Trophoblast cell (in vitro differentiated cells and primary cell): ENCODE results near the gene FRMD5.
A peak's percentile ranks its signal among the peaks of the same experiment; 100 is the strongest.

Experiments
- DNase-seq, 2 donors: peaks; one replicate each; pipeline ENCODE4 v3.0.0-alpha.2; 2016
- H2AFZ ChIP-seq: 2 replicates; pipeline ENCODE4 v1.6.1; 2013; ENCODE audit warnings: low read length, moderate library complexity, mild to moderate bottlenecking; ENCODE audit not compliant: insufficient read depth, poor library complexity
- H2AK5ac ChIP-seq: 2 replicates; pipeline ENCODE4 v1.6.1; 2013; ENCODE audit warnings: mild to moderate bottlenecking, low read length
- H2BK120ac ChIP-seq: 2 replicates; pipeline ENCODE4 v1.6.1; 2013; ENCODE audit warnings: low read length, mild to moderate bottlenecking, moderate library complexity; ENCODE audit not compliant: insufficient read depth, poor library complexity
- H2BK12ac ChIP-seq: 2 replicates; pipeline ENCODE4 v1.6.1; 2013; ENCODE audit warnings: mild to moderate bottlenecking, low read length, moderate library complexity
- H2BK5ac ChIP-seq: 2 replicates; pipeline ENCODE4 v1.6.1; 2013; ENCODE audit warnings: low read length, low read depth, moderate library complexity, mild to moderate bottlenecking; ENCODE audit not compliant: poor library complexity
- H3K14ac ChIP-seq: 2 replicates; pipeline ENCODE4 v1.6.1; 2013; ENCODE audit warnings: mild to moderate bottlenecking, low read length
- H3K18ac ChIP-seq: 2 replicates; pipeline ENCODE4 v1.6.1; 2013; ENCODE audit warnings: mild to moderate bottlenecking, low read length
- H3K23ac ChIP-seq: 2 replicates; pipeline ENCODE4 v1.6.1; 2013; ENCODE audit warnings: low read length
- H3K27ac ChIP-seq: 2 replicates; pipeline ENCODE4 v1.5.1; 2013; ENCODE audit warnings: low read depth, mild to moderate bottlenecking, inconsistent platforms, low read length, moderate library complexity
- H3K27me3 ChIP-seq: 2 replicates; pipeline ENCODE4 v1.6.1; 2013; ENCODE audit warnings: inconsistent platforms, mild to moderate bottlenecking, low read length, moderate library complexity; ENCODE audit not compliant: insufficient read depth
- H3K36me3 ChIP-seq, 2 experiments: 1 replicate in 1 of 2; 2 replicates in 1 of 2; pipeline ENCODE4 v1.6.1; 2013; ENCODE audit warnings: low read length in 2 of 2, mild to moderate bottlenecking in 2 of 2, moderate library complexity in 1 of 2; ENCODE audit not compliant: insufficient read depth in 2 of 2, control insufficient read depth in 1 of 2
- H3K4ac ChIP-seq: 2 replicates; pipeline ENCODE4 v1.6.1; 2013; ENCODE audit warnings: low read depth, mild to moderate bottlenecking, low read length, moderate library complexity
- H3K4me1 ChIP-seq, 2 experiments: 1 replicate in 1 of 2; 2 replicates in 1 of 2; pipeline ENCODE4 v1.6.1; 2013; ENCODE audit warnings: low read length in 2 of 2, mild to moderate bottlenecking in 2 of 2, moderate library complexity in 1 of 2; ENCODE audit not compliant: insufficient read depth in 2 of 2, control insufficient read depth in 1 of 2
- H3K4me2 ChIP-seq: 2 replicates; pipeline ENCODE4 v1.6.1; 2013; ENCODE audit warnings: inconsistent platforms, mild to moderate bottlenecking, low read length, moderate library complexity
- H3K4me3 ChIP-seq: 2 replicates; pipeline ENCODE4 v1.5.1; 2013; ENCODE audit warnings: mild to moderate bottlenecking, low read depth, low read length, inconsistent platforms
- H3K79me1 ChIP-seq: one replicate; pipeline ENCODE4 v1.6.1; 2013; ENCODE audit warnings: low read length
- H3K79me2 ChIP-seq: 2 replicates; pipeline ENCODE4 v1.6.1; 2013; ENCODE audit warnings: low read length, mild to moderate bottlenecking; ENCODE audit not compliant: control insufficient read depth, insufficient read depth, poor library complexity
- H3K9ac ChIP-seq: 2 replicates; pipeline ENCODE4 v1.6.1; 2013; ENCODE audit warnings: mild to moderate bottlenecking, low read length
- H3K9me3 ChIP-seq: 2 replicates; pipeline ENCODE4 v1.6.1; 2013; ENCODE audit warnings: low read depth, mild to moderate bottlenecking, control low read depth, inconsistent platforms, low read length; ENCODE audit not compliant: insufficient read depth
- H4K12ac ChIP-seq: 2 replicates; pipeline ENCODE4 v1.6.1; 2013; ENCODE audit warnings: low read depth, mild to moderate bottlenecking, low read length, moderate library complexity
- H4K8ac ChIP-seq: 2 replicates; pipeline ENCODE4 v1.6.1; 2013; ENCODE audit warnings: low read depth, mild to moderate bottlenecking, low read length, moderate library complexity
- H4K91ac ChIP-seq: one replicate; pipeline ENCODE4 v1.6.1; 2013; ENCODE audit warnings: low read depth, mild to moderate bottlenecking, low read length, moderate library complexity
- WGBS: extraction: QIAGEN DNeasy Blood & Tissue Kit; methylation state at CpG from one replicate; pipeline ENCODE4 v1.1.7; 2013; ENCODE audit warnings: missing lambda C conversion rate; ENCODE audit not compliant: insufficient read length, insufficient coverage; ENCODE audit errors: extremely low coverage; 5-methylcytosine and 5-hydroxymethylcytosine counted together

Gene FRMD5

DNA sequence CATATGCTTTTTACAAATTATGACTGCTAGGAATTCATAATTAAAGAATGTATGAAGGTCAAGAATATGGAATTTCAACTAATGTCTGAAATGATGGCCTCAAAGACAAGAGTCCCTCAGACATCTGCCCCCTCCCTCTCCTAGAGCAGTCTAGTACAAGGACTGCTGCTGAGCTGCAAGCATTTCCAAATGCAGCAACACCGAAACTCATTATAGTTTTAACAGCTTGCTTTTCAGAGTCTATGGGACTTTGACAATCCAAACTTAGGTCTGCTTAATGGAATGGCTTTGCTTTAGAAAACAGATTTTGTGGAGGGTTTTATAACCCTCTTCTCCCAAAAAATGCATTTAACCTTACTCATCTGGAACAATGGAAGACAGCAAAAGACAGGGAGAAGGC lies 252.9 kb downstream of the FRMD5 start:
- H4K8ac ChIP-seq: no peak overlapping the region
- H3K4ac ChIP-seq: no peak overlapping the region
- no peak overlapping the region for H3K4me3 ChIP-seq
- H2AFZ ChIP-seq: no peak overlapping the region
- WGBS: no CpG with 5 or more reads among the region's 1 CpG
- no peak overlapping the region for H2BK12ac ChIP-seq
- H3K23ac ChIP-seq: no peak overlapping the region
- H2AK5ac ChIP-seq: no peak overlapping the region
- no peak overlapping the region for H3K4me2 ChIP-seq
- H3K27ac ChIP-seq: no peak overlapping the region
- H3K9ac ChIP-seq: no peak overlapping the region
- no peaks in the 10 kb centered on the region for H3K79me2 ChIP-seq
- no peak overlapping the region for H4K12ac ChIP-seq
- no peak for DNase-seq
- H2BK5ac ChIP-seq: no peak overlapping the region
- H3K4me1 ChIP-seq: no peaks in the 10 kb centered on the region
- no peak overlapping the region for H3K14ac ChIP-seq
- H4K91ac ChIP-seq: no peak overlapping the region
- H3K18ac ChIP-seq: no peak overlapping the region
- H3K9me3 ChIP-seq: no peaks in the 10 kb centered on the region
- no peaks in the 10 kb centered on the region for H3K79me1 ChIP-seq
- H3K36me3 ChIP-seq: no peaks in the 10 kb centered on the region
- no peak overlapping the region for H2BK120ac ChIP-seq
- no peaks in the 10 kb centered on the region for H3K27me3 ChIP-seq

- Histone ChIP-seq H3K4me2 (no peak overlapping the region), H3K9me3 (no peaks in the 10 kb centered on the region), H3K27me3 (no peaks in the 10 kb centered on the region), H2AK5ac (no peak overlapping the region), H4K8ac (no peak overlapping the region), H3K14ac (no peak overlapping the region), H3K79me2 (no peaks in the 10 kb centered on the region), H3K27ac (no peak overlapping the region), H2BK120ac (no peak overlapping the region), H2BK12ac (no peak overlapping the region), H3K23ac (no peak overlapping the region), H2AFZ (no peak overlapping the region), H3K4me3 (no peak overlapping the region), H3K4me1 (no peaks in the 10 kb centered on the region), H4K91ac (no peak overlapping the region), H3K79me1 (no peaks in the 10 kb centered on the region), H3K18ac (no peak overlapping the region), H3K36me3 (no peaks in the 10 kb centered on the region), H3K9ac (no peak overlapping the region), H2BK5ac (no peak overlapping the region), H4K12ac (no peak overlapping the region), H3K4ac (no peak overlapping the region)
- no CpG with 5 or more reads among the region's 3 CpGs for WGBS
- no peak for DNase-seq
These were observed 253.5 kb downstream of the FRMD5 start for GRCh38 chr15:43941555-43941954.

GRCh38 chr15:43941071-43941470 lies 254.0 kb downstream of the FRMD5 start:
- no peak overlapping the region for H3K23ac ChIP-seq
- H2BK120ac ChIP-seq: no peak overlapping the region
- no peak overlapping the region for H3K4me3 ChIP-seq
- DNase-seq: no peak
- H3K4me1 ChIP-seq: no peaks in the 10 kb centered on the region
- no peaks in the 10 kb centered on the region for H3K36me3 ChIP-seq
- H4K91ac ChIP-seq: no peak overlapping the region
- no peak overlapping the region for H4K12ac ChIP-seq
- H4K8ac ChIP-seq: no peak overlapping the region
- H3K4me2 ChIP-seq: no peak overlapping the region
- H2AK5ac ChIP-seq: no peak overlapping the region
- H3K18ac ChIP-seq: no peak overlapping the region
- no peak overlapping the region for H2BK12ac ChIP-seq
- no peak overlapping the region for H2AFZ ChIP-seq
- no peak overlapping the region for H3K9ac ChIP-seq
- H3K27ac ChIP-seq: no peak overlapping the region
- no peak overlapping the region for H2BK5ac ChIP-seq
- no peaks in the 10 kb centered on the region for H3K27me3 ChIP-seq
- no CpG with 5 or more reads among the region's 4 CpGs for WGBS
- H3K79me1 ChIP-seq: no peaks in the 10 kb centered on the region
- H3K14ac ChIP-seq: no peak overlapping the region
- no peaks in the 10 kb centered on the region for H3K79me2 ChIP-seq
- no peak overlapping the region for H3K4ac ChIP-seq
- H3K9me3 ChIP-seq: no peaks in the 10 kb centered on the region

GRCh38 chr15:43939070-43939469 lies 256.0 kb downstream of the FRMD5 start:
- no peaks in the 10 kb centered on the region for H3K4me1 ChIP-seq
- no peak overlapping the region for H4K91ac ChIP-seq
- H4K8ac ChIP-seq: no peak overlapping the region
- H3K4ac ChIP-seq: no peak overlapping the region
- H2BK120ac ChIP-seq: no peak overlapping the region
- no peak overlapping the region for H3K4me2 ChIP-seq
- no peaks in the 10 kb centered on the region for H3K36me3 ChIP-seq
- no peak overlapping the region for H3K9ac ChIP-seq
- no peak overlapping the region for H3K18ac ChIP-seq
- H2AK5ac ChIP-seq: no peak overlapping the region
- H2BK5ac ChIP-seq: no peak overlapping the region
- WGBS: no CpG with 5 or more reads among the region's 3 CpGs
- no peak overlapping the region for H2BK12ac ChIP-seq
- no peak overlapping the region for H3K4me3 ChIP-seq
- no peak overlapping the region for H2AFZ ChIP-seq
- no peaks in the 10 kb centered on the region for H3K9me3 ChIP-seq
- H3K27ac ChIP-seq: no peak overlapping the region
- H4K12ac ChIP-seq: no peak overlapping the region
- no peaks in the 10 kb centered on the region for H3K79me2 ChIP-seq
- no peaks in the 10 kb centered on the region for H3K79me1 ChIP-seq
- DNase-seq: peak in 1 of 2 donors; percentile 16
- no peak overlapping the region for H3K14ac ChIP-seq
- no peak overlapping the region for H3K23ac ChIP-seq
- no peaks in the 10 kb centered on the region for H3K27me3 ChIP-seq
